Mesenchymal stem cell (in vitro differentiated cells and primary cell): ENCODE results near the gene RHCE.
"Not testable (repeated sequence)": the region's sequence is repeated elsewhere in the genome, so short reads cannot be mapped to it uniquely, and the experiment has no call there.

Source experiments
- DNase-seq: peaks from one replicate; pipeline ENCODE4 v3.0.0-alpha.2; 2013
- H2AFZ ChIP-seq: one replicate; pipeline ENCODE4 v1.6.1; 2013; ENCODE audit warnings: low read depth, mild to moderate bottlenecking, control low read depth, inconsistent platforms, low read length, moderate library complexity
- H2AK5ac ChIP-seq: 2 replicates; pipeline ENCODE4 v1.6.1; 2013; ENCODE audit warnings: low read length, moderate library complexity, mild to moderate bottlenecking, inconsistent platforms; ENCODE audit not compliant: severe bottlenecking
- H2BK120ac ChIP-seq: one replicate; pipeline ENCODE4 v1.6.1; 2013; ENCODE audit warnings: low read depth, mild to moderate bottlenecking, inconsistent platforms, low read length, moderate library complexity
- H2BK12ac ChIP-seq, 2 experiments: one replicate each; pipeline ENCODE4 v1.6.1; 2013; ENCODE audit warnings: inconsistent platforms in 2 of 2, low read length in 2 of 2, mild to moderate bottlenecking in 2 of 2, moderate library complexity in 2 of 2, control low read depth in 1 of 2
- H2BK15ac ChIP-seq: one replicate; pipeline ENCODE4 v1.6.1; 2013; ENCODE audit warnings: mild to moderate bottlenecking, low read depth, inconsistent platforms; ENCODE audit not compliant: poor library complexity, severe bottlenecking
- H2BK5ac ChIP-seq: 2 replicates; pipeline ENCODE4 v1.6.1; 2013; ENCODE audit warnings: low read depth, mild to moderate bottlenecking, low read length, control low read depth, inconsistent platforms; ENCODE audit not compliant: poor library complexity, severe bottlenecking
- H3K14ac ChIP-seq, 2 experiments: one replicate each; pipeline ENCODE4 v1.6.1; 2013; ENCODE audit warnings: inconsistent platforms in 2 of 2, low read length in 2 of 2, control low read depth in 1 of 2, mild to moderate bottlenecking in 1 of 2, moderate library complexity in 1 of 2
- H3K18ac ChIP-seq, 2 experiments: one replicate each; pipeline ENCODE4 v1.6.1; 2013; ENCODE audit warnings: inconsistent platforms in 2 of 2, low read length in 2 of 2, control low read depth in 1 of 2, low read depth in 1 of 2, mild to moderate bottlenecking in 1 of 2
- H3K23ac ChIP-seq, 2 experiments: one replicate each; pipeline ENCODE4 v1.6.1; 2013; ENCODE audit warnings: inconsistent platforms in 2 of 2, low read length in 2 of 2, mild to moderate bottlenecking in 2 of 2, moderate library complexity in 2 of 2, control low read depth in 1 of 2
- H3K27ac ChIP-seq: 2 replicates; pipeline ENCODE4 v1.5.1; 2013; ENCODE audit warnings: mild to moderate bottlenecking, moderate library complexity, low read length, control low read depth, inconsistent platforms; ENCODE audit not compliant: poor library complexity, severe bottlenecking
- H3K27me3 ChIP-seq, 2 experiments: 2 replicates each; pipeline versions ENCODE4 v1.6.1 to v1.7.0; 2013; ENCODE audit warnings: low read length in 2 of 2, mild to moderate bottlenecking in 2 of 2, moderate library complexity in 2 of 2, control low read depth in 1 of 2, inconsistent platforms in 1 of 2; ENCODE audit not compliant: control insufficient read depth in 1 of 2, insufficient read depth in 1 of 2
- H3K36me3 ChIP-seq, 2 experiments: 2 replicates each; pipeline versions ENCODE4 v1.6.1 to v1.7.0; 2013; ENCODE audit warnings: low read length in 2 of 2, control low read depth in 1 of 2, inconsistent platforms in 1 of 2, low read depth in 1 of 2, mild to moderate bottlenecking in 1 of 2; ENCODE audit not compliant: insufficient read depth in 2 of 2, control insufficient read depth in 1 of 2
- H3K4ac ChIP-seq, 2 experiments: one replicate each; pipeline ENCODE4 v1.6.1; 2013; ENCODE audit warnings: inconsistent platforms in 2 of 2, low read length in 2 of 2, mild to moderate bottlenecking in 2 of 2, moderate library complexity in 2 of 2, control low read depth in 1 of 2, low read depth in 1 of 2
- H3K4me1 ChIP-seq: 2 replicates; pipeline ENCODE4 v1.6.1; 2013; ENCODE audit warnings: low read depth, low read length, control low read depth; ENCODE audit not compliant: control insufficient read depth, insufficient read depth
- H3K4me2 ChIP-seq: 2 replicates; pipeline ENCODE4 v1.6.1; 2013; ENCODE audit warnings: low read length, mild to moderate bottlenecking, inconsistent platforms; ENCODE audit not compliant: poor library complexity, severe bottlenecking
- H3K4me3 ChIP-seq, 2 experiments: 2 replicates each; pipeline versions ENCODE4 v1.5.1 to v1.7.0; 2013; ENCODE audit warnings: low read length in 2 of 2, mild to moderate bottlenecking in 2 of 2, control low read depth in 1 of 2, low read depth in 1 of 2; ENCODE audit not compliant: insufficient read depth in 1 of 2
- H3K79me1 ChIP-seq: replicated peaks from 2 replicates; pipeline ENCODE4 v1.6.1; 2013; ENCODE audit warnings: mild to moderate bottlenecking, control low read depth, low read length, inconsistent platforms; ENCODE audit not compliant: poor library complexity, severe bottlenecking
- H3K9ac ChIP-seq: 2 replicates; pipeline ENCODE4 v1.7.0; 2013; ENCODE audit warnings: mild to moderate bottlenecking, low read length, moderate library complexity
- H3K9me3 ChIP-seq: 2 replicates; pipeline ENCODE4 v1.7.0; 2013; ENCODE audit warnings: mild to moderate bottlenecking, low read length; ENCODE audit not compliant: control insufficient read depth
- H4K8ac ChIP-seq: one replicate; pipeline ENCODE4 v1.6.1; 2013; ENCODE audit warnings: inconsistent platforms, mild to moderate bottlenecking, low read length, moderate library complexity
- H4K91ac ChIP-seq: one replicate; pipeline ENCODE4 v1.6.1; 2013; ENCODE audit warnings: mild to moderate bottlenecking, low read length, inconsistent platforms
- WGBS: methylation state at CpG from one replicate; pipeline ENCODE4 v1.1.7; 2013; ENCODE audit warnings: mixed read lengths; 5-methylcytosine and 5-hydroxymethylcytosine counted together

The RHCE gene

GRCh38 chr1:25450891-25451290 is 30.3 kb upstream of the RHCE start:
- peaks cover 15% of the 10 kb centered on the region for H3K79me1 ChIP-seq
- no peak overlapping the region for H3K14ac ChIP-seq
- no peak overlapping the region for H4K8ac ChIP-seq
- no peak overlapping the region for H3K23ac ChIP-seq
- no peak overlapping the region for H4K91ac ChIP-seq
- H3K9me3 ChIP-seq = no peaks in the 10 kb centered on the region
- no peak overlapping the region for H2AK5ac ChIP-seq
- no peak overlapping the region for H3K4ac ChIP-seq
- no peak for DNase-seq
- H2BK12ac ChIP-seq = no peak overlapping the region
- H3K36me3 ChIP-seq = peaks cover 4 to 27% of the 10 kb centered on the region in 2 experiments
- H3K4me3 ChIP-seq = no peak overlapping the region
- H3K18ac ChIP-seq = no peak overlapping the region
- H3K27me3 ChIP-seq = no peaks in the 10 kb centered on the region
- H3K4me1 ChIP-seq = no peaks in the 10 kb centered on the region
- H3K9ac ChIP-seq = no peak overlapping the region
- H2BK5ac ChIP-seq = no peak overlapping the region
- no peak overlapping the region for H2BK15ac ChIP-seq
- no CpG with 5 or more reads among the region's 2 CpGs for WGBS
- no peak overlapping the region for H2AFZ ChIP-seq
- no peak overlapping the region for H3K4me2 ChIP-seq
- no peak overlapping the region for H3K27ac ChIP-seq
- H2BK120ac ChIP-seq = no peak overlapping the region

GRCh38 chr1:25447547-25447946 is 26.9 kb upstream of the RHCE start:
- no peak overlapping the region for H3K4me2 ChIP-seq
- H3K23ac ChIP-seq = no peak overlapping the region
- no peaks in the 10 kb centered on the region for H3K9me3 ChIP-seq
- no peak overlapping the region for H2AK5ac ChIP-seq
- H3K27me3 ChIP-seq = no peaks in the 10 kb centered on the region
- H2BK15ac ChIP-seq = no peak overlapping the region
- no peak for DNase-seq
- peaks cover 21% of the 10 kb centered on the region for H3K79me1 ChIP-seq
- no peak overlapping the region for H2BK5ac ChIP-seq
- no peak overlapping the region for H2BK12ac ChIP-seq
- peaks cover 4 to 16% of the 10 kb centered on the region in 2 experiments for H3K36me3 ChIP-seq
- H3K14ac ChIP-seq = no peak overlapping the region
- no peak overlapping the region for H2AFZ ChIP-seq
- H3K9ac ChIP-seq = no peak overlapping the region
- H3K4me3 ChIP-seq = no peak overlapping the region
- no peak overlapping the region for H3K18ac ChIP-seq
- no peak overlapping the region for H3K4ac ChIP-seq
- H2BK120ac ChIP-seq = no peak overlapping the region
- no peak overlapping the region for H4K91ac ChIP-seq
- H3K27ac ChIP-seq = no peak overlapping the region
- no peaks in the 10 kb centered on the region for H3K4me1 ChIP-seq
- no peak overlapping the region for H4K8ac ChIP-seq

DNA sequence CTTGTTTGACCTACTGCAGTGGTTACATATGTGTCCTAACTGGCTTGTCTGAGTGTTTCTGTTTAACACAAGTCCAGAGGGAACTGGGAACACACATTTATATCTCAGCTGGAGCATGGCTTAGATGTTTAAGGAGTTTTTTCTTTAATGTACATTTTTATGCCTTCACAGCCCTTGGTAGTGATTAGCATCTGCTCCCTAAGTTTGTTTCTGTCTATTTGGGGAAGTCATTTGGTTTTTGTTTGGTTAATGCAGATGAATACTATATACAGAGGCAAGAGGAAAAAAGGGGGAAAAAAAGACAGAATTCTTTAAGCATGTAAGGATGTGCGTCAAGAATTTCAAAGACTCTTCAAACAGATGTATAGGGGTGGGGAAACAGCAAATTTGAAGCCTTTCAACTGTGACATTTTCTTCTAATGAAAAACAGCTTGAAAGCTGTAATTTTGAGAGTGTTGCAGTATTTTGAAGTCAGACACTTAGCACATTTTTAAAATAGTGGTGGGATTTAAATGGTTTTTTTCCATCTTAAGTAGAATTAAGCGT is 25.4 kb upstream of the RHCE start:
- Histone ChIP-seq H3K18ac (no peak overlapping the region), H2BK5ac (no peak overlapping the region), H3K14ac (no peak overlapping the region), H3K36me3 (peaks cover 4 to 16% of the 10 kb centered on the region in 2 experiments), H3K4me1 (no peaks in the 10 kb centered on the region), H3K23ac (no peak overlapping the region), H2BK12ac (no peak overlapping the region), H3K4me3 (no peak overlapping the region), H3K79me1 (peaks cover 23% of the 10 kb centered on the region), H4K8ac (no peak overlapping the region), H3K27ac (no peak overlapping the region), H2AFZ (no peak overlapping the region), H4K91ac (no peak overlapping the region), H2BK15ac (no peak overlapping the region), H3K9me3 (no peaks in the 10 kb centered on the region), H3K4me2 (no peak overlapping the region), H2AK5ac (no peak overlapping the region), H2BK120ac (no peak overlapping the region), H3K27me3 (no peaks in the 10 kb centered on the region), H3K4ac (no peak overlapping the region), H3K9ac (no peak overlapping the region)
- DNase-seq = no peak
- WGBS = 93% methylated on average over 2 of the region's 2 CpGs

DNA sequence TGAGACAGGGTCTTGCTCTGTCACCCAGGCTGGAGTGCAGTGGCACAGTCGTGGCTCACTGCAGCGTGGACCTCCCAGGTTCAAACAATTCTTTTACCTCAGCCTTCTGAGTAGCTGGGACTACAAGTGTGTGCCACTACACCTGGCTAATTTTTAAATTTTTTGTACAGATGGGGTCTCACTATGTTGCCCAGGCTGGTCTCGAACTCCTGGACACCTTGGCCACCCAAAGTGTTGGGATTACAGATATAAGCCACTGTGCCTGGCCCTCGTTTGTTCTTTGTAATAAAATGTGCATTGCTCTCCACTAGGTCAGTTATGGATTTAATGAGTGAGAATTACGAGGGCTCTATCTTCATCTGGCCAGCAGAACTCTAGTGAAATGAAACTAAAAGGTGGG is 24.0 kb upstream of the RHCE start:
- H2BK120ac ChIP-seq, H3K9ac ChIP-seq, H2BK15ac ChIP-seq, H2BK12ac ChIP-seq, H3K9me3 ChIP-seq, H2AK5ac ChIP-seq, H3K4me2 ChIP-seq, H3K23ac ChIP-seq, H2AFZ ChIP-seq, H3K4ac ChIP-seq, H3K27ac ChIP-seq, H4K91ac ChIP-seq, H3K18ac ChIP-seq, H3K27me3 ChIP-seq, DNase-seq, H3K4me3 ChIP-seq, H4K8ac ChIP-seq, H3K4me1 ChIP-seq, H3K14ac ChIP-seq, H2BK5ac ChIP-seq: not testable (repeated sequence)
- peaks cover under 1 to 11% of the 10 kb centered on the region in 2 experiments for H3K36me3 ChIP-seq
- H3K79me1 ChIP-seq = peaks cover 25% of the 10 kb centered on the region
- WGBS = 93% methylated on average over 5 of the region's 5 CpGs
